ENCODE results near the gene SOWAHA. TPM values are rescaled to one million over a fixed set of nuclear protein-coding genes. Genes with fewer than 3 reads are reported as not detected.

SOWAHA gene
- total RNA-seq, 1 experiment from 2014 or later: 0.78 TPM

DNA sequence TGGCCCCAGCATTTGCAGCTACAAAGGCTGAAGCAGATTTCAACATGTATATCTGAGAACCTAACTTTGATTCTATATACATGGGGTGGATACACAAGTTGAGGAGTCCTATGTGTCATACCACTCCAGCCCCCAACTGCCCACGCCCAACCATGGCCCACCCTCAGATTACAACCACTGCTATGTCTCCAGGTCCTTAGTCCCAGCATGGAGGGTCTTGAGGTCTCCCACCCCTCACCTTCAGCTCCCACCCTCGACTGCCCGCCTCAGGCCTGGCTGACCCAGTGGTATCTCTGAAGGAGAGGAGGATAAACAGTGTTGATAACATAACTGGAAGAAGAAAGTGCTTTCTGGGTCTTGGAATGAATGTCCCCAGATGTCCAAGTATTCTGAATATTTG lies 8.2 kb downstream of the SOWAHA start:
- no peaks in the 10 kb centered on the region for H3K9me3 Mint-ChIP-seq (ENCODE audit: low read depth, unreplicated experiment)
- TF ChIP-seq, protein P1, sequence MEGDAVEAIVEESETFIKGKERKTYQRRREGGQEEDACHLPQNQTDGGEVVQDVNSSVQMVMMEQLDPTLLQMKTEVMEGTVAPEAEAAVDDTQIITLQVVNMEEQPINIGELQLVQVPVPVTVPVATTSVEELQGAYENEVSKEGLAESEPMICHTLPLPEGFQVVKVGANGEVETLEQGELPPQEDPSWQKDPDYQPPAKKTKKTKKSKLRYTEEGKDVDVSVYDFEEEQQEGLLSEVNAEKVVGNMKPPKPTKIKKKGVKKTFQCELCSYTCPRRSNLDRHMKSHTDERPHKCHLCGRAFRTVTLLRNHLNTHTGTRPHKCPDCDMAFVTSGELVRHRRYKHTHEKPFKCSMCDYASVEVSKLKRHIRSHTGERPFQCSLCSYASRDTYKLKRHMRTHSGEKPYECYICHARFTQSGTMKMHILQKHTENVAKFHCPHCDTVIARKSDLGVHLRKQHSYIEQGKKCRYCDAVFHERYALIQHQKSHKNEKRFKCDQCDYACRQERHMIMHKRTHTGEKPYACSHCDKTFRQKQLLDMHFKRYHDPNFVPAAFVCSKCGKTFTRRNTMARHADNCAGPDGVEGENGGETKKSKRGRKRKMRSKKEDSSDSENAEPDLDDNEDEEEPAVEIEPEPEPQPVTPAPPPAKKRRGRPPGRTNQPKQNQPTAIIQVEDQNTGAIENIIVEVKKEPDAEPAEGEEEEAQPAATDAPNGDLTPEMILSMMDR (IDR thresholded peaks at IDR 0.05; ENCODE audit: unreplicated experiment): no peak
- peaks cover 8% of the 10 kb centered on the region for H3K36me3 Mint-ChIP-seq (ENCODE audit: insufficient read depth, unreplicated experiment)
- no peak overlapping the region for H3K4me3 Mint-ChIP-seq (ENCODE audit: low read depth, unreplicated experiment)
- H3K4me1 Mint-ChIP-seq (ENCODE audit: low read depth, unreplicated experiment): peaks cover 9% of the 10 kb centered on the region
- H3K27ac Mint-ChIP-seq (ENCODE audit: unreplicated experiment): no peak overlapping the region
- H3K27me3 Mint-ChIP-seq (ENCODE audit: unreplicated experiment): no peaks in the 10 kb centered on the region
- CTCF ChIA-PET: interaction anchor here (1.8 to 4.9 kb wide), 4 partner anchors 13 to 74 kb away, joined by 10 to 91 read pairs (median 40); partner anchors contain the start of genes CCNI2 and SEPTIN8
- BruUV-seq (replicated peaks): no TSS peak
- intact Hi-C loops (cut with micrococcal nuclease; ENCODE audit: unreplicated experiment): loop anchor here (10.0 kb wide), 1 partner anchor 237 kb away; no protein-coding TSS in a partner anchor
- DNase-seq: no peak

DNA sequence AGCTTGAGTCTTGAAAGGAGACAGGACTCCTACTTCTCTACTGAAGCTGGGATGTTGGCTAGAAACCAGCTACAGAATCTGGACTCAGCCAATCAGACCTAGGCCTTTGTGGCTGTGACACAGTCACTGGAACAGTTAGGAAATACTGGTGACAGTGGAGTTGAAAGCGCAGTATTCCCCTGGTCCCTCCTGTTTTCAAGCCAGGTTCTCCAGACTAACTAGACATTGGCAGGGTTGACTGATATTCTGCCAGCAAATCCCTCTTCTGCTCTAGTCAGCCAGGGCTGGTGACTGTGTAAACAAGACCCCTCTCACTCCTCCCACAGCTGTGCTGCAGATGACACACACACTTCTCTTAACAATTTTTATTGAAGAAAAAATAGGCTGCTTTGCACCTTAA lies 8.7 kb downstream of the SOWAHA start:
- CTCF ChIA-PET: interaction anchor here (4.9 kb wide), 1 partner anchor 14 kb away, joined by 91 read pairs; no protein-coding TSS in a partner anchor
- BruUV-seq (replicated peaks): no TSS peak
- Mint-ChIP-seq H3K27me3 (ENCODE audit: unreplicated experiment) (no peaks in the 10 kb centered on the region), H3K27ac (ENCODE audit: unreplicated experiment) (no peak overlapping the region), H3K9me3 (ENCODE audit: low read depth, unreplicated experiment) (no peaks in the 10 kb centered on the region), H3K36me3 (ENCODE audit: insufficient read depth, unreplicated experiment) (peaks cover 8% of the 10 kb centered on the region), H3K4me1 (ENCODE audit: low read depth, unreplicated experiment) (peaks cover 9% of the 10 kb centered on the region), H3K4me3 (ENCODE audit: low read depth, unreplicated experiment) (no peak overlapping the region)
- DNase-seq: no peak
- TF ChIP-seq, protein P1 (IDR thresholded peaks at IDR 0.05; ENCODE audit: unreplicated experiment): no peak
- intact Hi-C loops (cut with micrococcal nuclease; ENCODE audit: unreplicated experiment): loop anchor here (10.0 kb wide), 1 partner anchor 237 kb away; no protein-coding TSS in a partner anchor

DNA sequence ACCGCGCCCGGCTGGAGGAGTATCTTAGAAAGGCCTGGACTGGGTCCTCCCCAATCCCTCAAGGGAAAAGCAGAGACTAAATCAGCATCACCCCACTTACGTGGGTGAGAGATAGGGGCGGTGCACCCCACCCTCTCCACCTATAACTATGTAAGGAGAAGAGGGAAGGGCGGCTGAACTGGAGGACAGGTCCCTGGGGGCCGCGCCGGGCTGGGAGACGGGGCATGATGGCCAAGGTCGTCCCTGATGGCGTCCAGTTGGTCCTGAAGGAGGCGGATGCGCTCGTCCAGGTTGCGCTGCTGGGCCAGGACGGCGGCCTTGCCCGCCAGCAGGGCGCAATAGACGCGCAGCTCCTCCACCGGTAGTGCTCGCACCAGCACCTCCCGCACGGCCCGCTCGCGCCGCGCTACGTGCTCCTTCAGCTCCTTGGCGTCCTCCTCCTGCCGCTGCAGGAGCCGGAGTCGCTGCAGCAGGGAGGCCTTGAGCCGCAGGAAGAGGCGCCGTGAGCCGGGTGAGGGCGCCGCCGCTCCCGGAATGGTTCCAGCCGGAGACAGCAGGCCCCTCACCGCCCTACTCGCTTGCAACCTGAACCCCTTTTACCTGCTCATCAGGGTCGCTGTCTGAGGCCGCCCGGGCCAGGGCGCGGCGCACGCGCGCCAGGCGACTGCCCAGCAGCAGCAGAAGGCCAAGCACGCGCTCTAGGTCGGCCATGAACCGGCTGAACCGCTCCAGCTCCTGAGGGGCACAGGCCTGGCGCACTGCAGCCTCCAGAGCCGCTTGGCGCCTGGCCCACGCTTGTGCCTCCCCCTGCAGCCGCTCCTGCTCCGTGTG lies 9.8 kb downstream of the SOWAHA start:
- peaks cover 13% of the 10 kb centered on the region for H3K36me3 Mint-ChIP-seq (ENCODE audit: insufficient read depth, unreplicated experiment)
- CTCF ChIA-PET: interaction anchor here (0.6 kb wide), 1 partner anchor 215 kb away, joined by 3 read pairs; no protein-coding TSS in a partner anchor
- no peaks in the 10 kb centered on the region for H3K27me3 Mint-ChIP-seq (ENCODE audit: unreplicated experiment)
- no peaks in the 10 kb centered on the region for H3K9me3 Mint-ChIP-seq (ENCODE audit: low read depth, unreplicated experiment)
- H3K4me3 Mint-ChIP-seq (ENCODE audit: low read depth, unreplicated experiment): no peak overlapping the region
- TF ChIP-seq, protein P1 (IDR thresholded peaks at IDR 0.05; ENCODE audit: unreplicated experiment): no peak
- H3K4me1 Mint-ChIP-seq (ENCODE audit: low read depth, unreplicated experiment): peaks cover 9% of the 10 kb centered on the region
- no peak overlapping the region for H3K27ac Mint-ChIP-seq (ENCODE audit: unreplicated experiment)
- no peak for DNase-seq
- BruUV-seq (replicated peaks): no TSS peak
- intact Hi-C loops (cut with micrococcal nuclease; ENCODE audit: unreplicated experiment): loop anchor here (10.0 kb wide), 1 partner anchor 238 kb away; no protein-coding TSS in a partner anchor

DNA sequence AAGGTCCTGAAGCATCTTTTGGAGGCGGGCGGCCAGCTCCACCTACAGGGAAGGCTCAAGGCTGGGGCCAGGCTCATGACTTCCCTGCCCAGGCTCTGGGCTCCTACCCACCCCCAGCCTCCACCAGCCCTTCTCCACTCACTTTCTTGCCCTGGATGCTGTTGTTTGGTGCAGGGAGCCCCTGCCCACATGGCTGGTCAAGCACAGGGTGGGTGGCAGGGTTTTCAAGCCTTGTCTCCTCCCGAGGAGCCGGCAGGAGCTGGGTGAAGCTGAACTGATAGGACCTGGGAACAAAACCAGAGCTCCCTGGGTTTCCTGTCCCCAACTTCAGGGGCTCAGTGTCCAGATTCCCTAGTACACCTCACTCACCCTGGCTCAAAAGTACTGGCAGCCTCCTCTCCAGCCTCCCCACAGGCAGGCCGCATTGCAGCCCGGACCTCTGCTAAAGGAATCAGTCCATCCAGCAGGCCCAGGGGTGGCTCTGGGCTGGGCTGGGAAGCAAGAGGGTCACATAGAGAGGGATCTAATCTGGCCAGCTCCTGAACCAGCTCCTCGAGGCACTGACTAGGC lies 10.5 kb downstream of the SOWAHA start:
- Mint-ChIP-seq H3K9me3 (ENCODE audit: low read depth, unreplicated experiment) (no peaks in the 10 kb centered on the region), H3K4me1 (ENCODE audit: low read depth, unreplicated experiment) (peaks cover 9% of the 10 kb centered on the region), H3K36me3 (ENCODE audit: insufficient read depth, unreplicated experiment) (peaks cover 13% of the 10 kb centered on the region), H3K4me3 (ENCODE audit: low read depth, unreplicated experiment) (no peak overlapping the region), H3K27ac (ENCODE audit: unreplicated experiment) (no peak overlapping the region), H3K27me3 (ENCODE audit: unreplicated experiment) (no peaks in the 10 kb centered on the region)
- CTCF ChIA-PET: no interaction called here
- TF ChIP-seq, protein P1 (IDR thresholded peaks at IDR 0.05; ENCODE audit: unreplicated experiment): no peak
- DNase-seq: no peak
- no TSS peak for BruUV-seq (replicated peaks)
- intact Hi-C loops (cut with micrococcal nuclease; ENCODE audit: unreplicated experiment): loop anchor here (10.0 kb wide), 1 partner anchor 239 kb away; no protein-coding TSS in a partner anchor

All from Calu3 (cell line).